ENCODE data around the gene MTIF3.

- TF ChIP-seq CTCF (IDR thresholded peaks at IDR 0.05): no peak
- TF ChIP-seq POLR2A (IDR thresholded peaks at IDR 0.05): no peak
- no peak for TF ChIP-seq EP300 (IDR thresholded peaks at IDR 0.05)
These were observed 19.9 kb upstream of the MTIF3 start for GRCh38 chr13:27470075-27470820.

Data from tibial nerve (tissue), 4 donors.